GM23338 (cell line): ENCODE results near the gene UQCRC1.

Source experiments
- CREB1 ChIP-seq: fragments of 250-450 bp; sonication (Bioruptor Pico); IDR thresholded peaks from 2 replicates; pipeline ENCODE4 v1.5.0; 2020; ENCODE audit warnings: low read depth, mild to moderate bottlenecking, moderate library complexity
- EZH2 ChIP-seq: fragments of 200-600 bp; sonication (generic); IDR thresholded peaks from one replicate; pipeline ENCODE4 v1.8.0; 2017; ENCODE audit warnings: antibody characterized with exemption, mild to moderate bottlenecking, low read depth; ENCODE audit not compliant: unreplicated experiment
- EZH2phosphoT487 ChIP-seq: fragments of 200-600 bp; sonication (generic); IDR thresholded peaks from one replicate; pipeline ENCODE4 v1.8.1; 2018; ENCODE audit warnings: antibody characterized with exemption; ENCODE audit not compliant: unreplicated experiment
- JUNB ChIP-seq: IDR thresholded peaks from one replicate; pipeline ENCODE4 v1.6.1; 2016; ENCODE audit warnings: antibody characterized with exemption; ENCODE audit not compliant: unreplicated experiment
- POLR2AphosphoS5 ChIP-seq: IDR thresholded peaks from 2 replicates; pipeline ENCODE4 v1.6.1; 2016; ENCODE audit warnings: antibody characterized with exemption, low read depth
- STAT1 ChIP-seq: IDR thresholded peaks from one replicate; pipeline ENCODE4 v1.6.1; 2016; ENCODE audit warnings: antibody characterized with exemption; ENCODE audit not compliant: unreplicated experiment
- TF ChIP-seq, protein P1 (sequence below), 2 experiments: fragments of 200-600 bp in 1 of 2; sonication (generic) in 1 of 2; conservative IDR thresholded peaks; 2 replicates each; pipeline versions ENCODE4 v1.5.1 to v1.6.1; 2016 to 2017; ENCODE audit warnings: antibody characterized with exemption in 2 of 2, low read depth in 2 of 2, mild to moderate bottlenecking in 2 of 2, moderate library complexity in 1 of 2
- TF ChIP-seq, protein P2 (sequence below): IDR thresholded peaks from one replicate; pipeline ENCODE4 v1.6.1; 2018; ENCODE audit warnings: antibody characterized with exemption; ENCODE audit not compliant: unreplicated experiment
- TF ChIP-seq, protein P3 (sequence below): IDR thresholded peaks from 2 replicates; pipeline ENCODE4 v1.6.1; 2016; ENCODE audit warnings: antibody characterized with exemption

DNA sequence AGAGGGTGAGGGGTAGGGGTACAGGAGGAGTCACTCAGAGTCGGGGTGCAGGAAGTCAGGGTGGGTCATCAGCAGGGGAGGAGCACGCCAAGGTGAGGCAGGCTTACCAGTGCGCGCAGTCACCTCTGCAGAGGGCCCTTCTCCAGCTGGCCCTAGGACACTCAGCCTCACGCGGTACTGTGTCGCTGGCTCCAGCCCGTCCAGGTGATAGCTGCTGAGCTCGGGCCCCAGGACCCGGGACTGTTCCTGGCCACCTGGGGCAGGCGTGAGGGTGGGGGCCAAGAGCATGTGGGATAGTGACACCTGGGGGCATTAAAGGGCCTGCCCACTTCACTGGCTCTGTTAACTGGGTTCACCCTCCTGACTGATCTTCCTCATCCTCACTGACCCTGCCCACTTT, 21.8 kb downstream of the UQCRC1 start:
- TF ChIP-seq POLR2AphosphoS5 (no peak), EZH2phosphoT487 (no peak), CREB1 (no peak), EZH2 (no peak), STAT1 (no peak), JUNB (no peak)
- TF ChIP-seq, protein P1, sequence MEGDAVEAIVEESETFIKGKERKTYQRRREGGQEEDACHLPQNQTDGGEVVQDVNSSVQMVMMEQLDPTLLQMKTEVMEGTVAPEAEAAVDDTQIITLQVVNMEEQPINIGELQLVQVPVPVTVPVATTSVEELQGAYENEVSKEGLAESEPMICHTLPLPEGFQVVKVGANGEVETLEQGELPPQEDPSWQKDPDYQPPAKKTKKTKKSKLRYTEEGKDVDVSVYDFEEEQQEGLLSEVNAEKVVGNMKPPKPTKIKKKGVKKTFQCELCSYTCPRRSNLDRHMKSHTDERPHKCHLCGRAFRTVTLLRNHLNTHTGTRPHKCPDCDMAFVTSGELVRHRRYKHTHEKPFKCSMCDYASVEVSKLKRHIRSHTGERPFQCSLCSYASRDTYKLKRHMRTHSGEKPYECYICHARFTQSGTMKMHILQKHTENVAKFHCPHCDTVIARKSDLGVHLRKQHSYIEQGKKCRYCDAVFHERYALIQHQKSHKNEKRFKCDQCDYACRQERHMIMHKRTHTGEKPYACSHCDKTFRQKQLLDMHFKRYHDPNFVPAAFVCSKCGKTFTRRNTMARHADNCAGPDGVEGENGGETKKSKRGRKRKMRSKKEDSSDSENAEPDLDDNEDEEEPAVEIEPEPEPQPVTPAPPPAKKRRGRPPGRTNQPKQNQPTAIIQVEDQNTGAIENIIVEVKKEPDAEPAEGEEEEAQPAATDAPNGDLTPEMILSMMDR (conservative IDR thresholded peaks at IDR 0.05; ENCODE audit: low read depth in 2 of 2) = no peak
- TF ChIP-seq, protein P2, sequence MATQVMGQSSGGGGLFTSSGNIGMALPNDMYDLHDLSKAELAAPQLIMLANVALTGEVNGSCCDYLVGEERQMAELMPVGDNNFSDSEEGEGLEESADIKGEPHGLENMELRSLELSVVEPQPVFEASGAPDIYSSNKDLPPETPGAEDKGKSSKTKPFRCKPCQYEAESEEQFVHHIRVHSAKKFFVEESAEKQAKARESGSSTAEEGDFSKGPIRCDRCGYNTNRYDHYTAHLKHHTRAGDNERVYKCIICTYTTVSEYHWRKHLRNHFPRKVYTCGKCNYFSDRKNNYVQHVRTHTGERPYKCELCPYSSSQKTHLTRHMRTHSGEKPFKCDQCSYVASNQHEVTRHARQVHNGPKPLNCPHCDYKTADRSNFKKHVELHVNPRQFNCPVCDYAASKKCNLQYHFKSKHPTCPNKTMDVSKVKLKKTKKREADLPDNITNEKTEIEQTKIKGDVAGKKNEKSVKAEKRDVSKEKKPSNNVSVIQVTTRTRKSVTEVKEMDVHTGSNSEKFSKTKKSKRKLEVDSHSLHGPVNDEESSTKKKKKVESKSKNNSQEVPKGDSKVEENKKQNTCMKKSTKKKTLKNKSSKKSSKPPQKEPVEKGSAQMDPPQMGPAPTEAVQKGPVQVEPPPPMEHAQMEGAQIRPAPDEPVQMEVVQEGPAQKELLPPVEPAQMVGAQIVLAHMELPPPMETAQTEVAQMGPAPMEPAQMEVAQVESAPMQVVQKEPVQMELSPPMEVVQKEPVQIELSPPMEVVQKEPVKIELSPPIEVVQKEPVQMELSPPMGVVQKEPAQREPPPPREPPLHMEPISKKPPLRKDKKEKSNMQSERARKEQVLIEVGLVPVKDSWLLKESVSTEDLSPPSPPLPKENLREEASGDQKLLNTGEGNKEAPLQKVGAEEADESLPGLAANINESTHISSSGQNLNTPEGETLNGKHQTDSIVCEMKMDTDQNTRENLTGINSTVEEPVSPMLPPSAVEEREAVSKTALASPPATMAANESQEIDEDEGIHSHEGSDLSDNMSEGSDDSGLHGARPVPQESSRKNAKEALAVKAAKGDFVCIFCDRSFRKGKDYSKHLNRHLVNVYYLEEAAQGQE = no peak
- TF ChIP-seq, protein P3, sequence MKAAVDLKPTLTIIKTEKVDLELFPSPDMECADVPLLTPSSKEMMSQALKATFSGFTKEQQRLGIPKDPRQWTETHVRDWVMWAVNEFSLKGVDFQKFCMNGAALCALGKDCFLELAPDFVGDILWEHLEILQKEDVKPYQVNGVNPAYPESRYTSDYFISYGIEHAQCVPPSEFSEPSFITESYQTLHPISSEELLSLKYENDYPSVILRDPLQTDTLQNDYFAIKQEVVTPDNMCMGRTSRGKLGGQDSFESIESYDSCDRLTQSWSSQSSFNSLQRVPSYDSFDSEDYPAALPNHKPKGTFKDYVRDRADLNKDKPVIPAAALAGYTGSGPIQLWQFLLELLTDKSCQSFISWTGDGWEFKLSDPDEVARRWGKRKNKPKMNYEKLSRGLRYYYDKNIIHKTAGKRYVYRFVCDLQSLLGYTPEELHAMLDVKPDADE = no peak
